ENCODE data around the gene EXOC4. TPM values are rescaled to one million over a fixed set of nuclear protein-coding genes. Genes with fewer than 3 reads are reported as not detected.

The EXOC4 gene
- total RNA-seq, 1 donor from 2014 or later: 51.6 TPM

GRCh38 chr7:134031835-134032617 is 779.1 kb downstream of the EXOC4 start:
- H3K36me3 ChIP-seq (ENCODE audit: control insufficient read depth, insufficient read depth, low read length): no peaks in the 10 kb centered on the region
- no peaks in the 10 kb centered on the region for H3K27me3 ChIP-seq (ENCODE audit: control insufficient read depth, insufficient read depth, low read length)
- DNase-seq (ENCODE audit: low read depth): no peak
- no peak for TF ChIP-seq CTCF (IDR thresholded peaks at IDR 0.05; ENCODE audit: insufficient read depth, low read length, poor library complexity, severe bottlenecking)
- H3K4me3 ChIP-seq (ENCODE audit: low read depth, low read length): no peak overlapping the region

GRCh38 chr7:134034652-134035051 is 781.8 kb downstream of the EXOC4 start:
- Histone ChIP-seq H3K27me3 (ENCODE audit: control insufficient read depth, insufficient read depth, low read length) (no peaks in the 10 kb centered on the region), H3K4me3 (ENCODE audit: low read depth, low read length) (no peak overlapping the region), H3K36me3 (ENCODE audit: control insufficient read depth, insufficient read depth, low read length) (no peaks in the 10 kb centered on the region)
- no peak for DNase-seq (ENCODE audit: low read depth)
- no peak for TF ChIP-seq CTCF (IDR thresholded peaks at IDR 0.05; ENCODE audit: insufficient read depth, low read length, poor library complexity, severe bottlenecking)

GRCh38 chr7:134037991-134038390 is 785.1 kb downstream of the EXOC4 start:
- no peak overlapping the region for H3K4me3 ChIP-seq (ENCODE audit: low read depth, low read length)
- no peak for TF ChIP-seq CTCF (IDR thresholded peaks at IDR 0.05; ENCODE audit: insufficient read depth, low read length, poor library complexity, severe bottlenecking)
- H3K36me3 ChIP-seq (ENCODE audit: control insufficient read depth, insufficient read depth, low read length): no peaks in the 10 kb centered on the region
- no peak for DNase-seq (ENCODE audit: low read depth)
- no peaks in the 10 kb centered on the region for H3K27me3 ChIP-seq (ENCODE audit: control insufficient read depth, insufficient read depth, low read length)

- no peaks in the 10 kb centered on the region for H3K36me3 ChIP-seq (ENCODE audit: control insufficient read depth, insufficient read depth, low read length)
- no peak overlapping the region for H3K4me3 ChIP-seq (ENCODE audit: low read depth, low read length)
- no peak for TF ChIP-seq CTCF (IDR thresholded peaks at IDR 0.05; ENCODE audit: insufficient read depth, low read length, poor library complexity, severe bottlenecking)
- no peaks in the 10 kb centered on the region for H3K27me3 ChIP-seq (ENCODE audit: control insufficient read depth, insufficient read depth, low read length)
- DNase-seq (ENCODE audit: low read depth): no peak
Measured at GRCh38 chr7:134040988-134041387, 788.1 kb downstream of the EXOC4 start.

GRCh38 chr7:134041477-134041876 is 788.6 kb downstream of the EXOC4 start:
- no peak overlapping the region for H3K4me3 ChIP-seq (ENCODE audit: low read depth, low read length)
- H3K36me3 ChIP-seq (ENCODE audit: control insufficient read depth, insufficient read depth, low read length): no peaks in the 10 kb centered on the region
- H3K27me3 ChIP-seq (ENCODE audit: control insufficient read depth, insufficient read depth, low read length): no peaks in the 10 kb centered on the region
- DNase-seq (ENCODE audit: low read depth): no peak
- no peak for TF ChIP-seq CTCF (IDR thresholded peaks at IDR 0.05; ENCODE audit: insufficient read depth, low read length, poor library complexity, severe bottlenecking)

GRCh38 chr7:134042307-134042706 is 789.4 kb downstream of the EXOC4 start:
- Histone ChIP-seq H3K27me3 (ENCODE audit: control insufficient read depth, insufficient read depth, low read length) (no peaks in the 10 kb centered on the region), H3K36me3 (ENCODE audit: control insufficient read depth, insufficient read depth, low read length) (no peaks in the 10 kb centered on the region), H3K4me3 (ENCODE audit: low read depth, low read length) (no peak overlapping the region)
- TF ChIP-seq CTCF (IDR thresholded peaks at IDR 0.05; ENCODE audit: insufficient read depth, low read length, poor library complexity, severe bottlenecking): no peak
- no peak for DNase-seq (ENCODE audit: low read depth)
